Smooth muscle cell (in vitro differentiated cells): Measurements from ENCODE around the gene AFG1L. TPM values are rescaled to one million over a fixed set of nuclear protein-coding genes. Genes with fewer than 3 reads are reported as not detected.

Source experiments
- DNase-seq: peaks from one replicate; lab custom pipeline; 2025; ENCODE audit not compliant: unreplicated experiment; lab: John Stamatoyannopoulos, UW
- H2AFZ ChIP-seq: fragments of 200-600 bp; sonication (generic); 2 replicates; pipeline ENCODE4 v1.6.0; 2016; ENCODE audit warnings: antibody characterized with exemption, low read depth, mild to moderate bottlenecking
- H3F3A ChIP-seq: fragments of 200-600 bp; sonication (generic); 2 replicates; pipeline ENCODE4 v1.6.0; 2017; ENCODE audit warnings: antibody characterized with exemption, low read depth
- H3K27ac ChIP-seq: fragments of 200-600 bp; sonication (generic); 2 replicates; pipeline ENCODE4 v1.5.1; 2016; ENCODE audit warnings: low read depth, mild to moderate bottlenecking
- H3K27me3 ChIP-seq: fragments of 200-600 bp; sonication (generic); 2 replicates; pipeline ENCODE4 v1.6.1; 2016; ENCODE audit warnings: low read depth, mild to moderate bottlenecking
- H3K36me3 ChIP-seq: fragments of 200-600 bp; sonication (generic); 2 replicates; pipeline ENCODE4 v1.5.1; 2016; ENCODE audit warnings: low read depth
- H3K4me1 ChIP-seq: fragments of 200-600 bp; sonication (generic); 2 replicates; pipeline ENCODE4 v1.5.1; 2016; ENCODE audit warnings: low read depth
- H3K4me2 ChIP-seq: fragments of 200-600 bp; sonication (generic); 2 replicates; pipeline ENCODE4 v1.6.0; 2016; ENCODE audit warnings: mild to moderate bottlenecking
- H3K4me3 ChIP-seq: fragments of 200-600 bp; sonication (generic); 2 replicates; pipeline ENCODE4 v1.5.1; 2016; ENCODE audit warnings: mild to moderate bottlenecking
- H3K79me2 ChIP-seq: fragments of 200-600 bp; sonication (generic); 2 replicates; pipeline ENCODE4 v1.6.0; 2016; ENCODE audit warnings: low read depth, mild to moderate bottlenecking
- H3K9ac ChIP-seq: fragments of 200-600 bp; sonication (generic); 2 replicates; pipeline ENCODE4 v1.6.0; 2016; ENCODE audit warnings: low read depth
- H3K9me3 ChIP-seq: fragments of 200-600 bp; sonication (generic); replicated peaks from 2 replicates; pipeline ENCODE4 v1.5.1; 2016; ENCODE audit warnings: low read depth
- H4K20me1 ChIP-seq: fragments of 200-600 bp; sonication (generic); 2 replicates; pipeline ENCODE4 v1.6.0; 2016; ENCODE audit warnings: low read depth
- CTCF ChIP-seq: fragments of 200-600 bp; sonication (generic); IDR thresholded peaks from 2 replicates; pipeline ENCODE4 v1.5.1; 2017; ENCODE audit warnings: borderline replicate concordance, mild to moderate bottlenecking, antibody characterized with exemption; ENCODE audit not compliant: insufficient read depth, poor library complexity, severe bottlenecking
- WGBS: methylation state at CpG from one replicate; pipeline ENCODE4 v1.1.7; 2016; ENCODE audit warnings: low lambda C conversion rate; 5-methylcytosine and 5-hydroxymethylcytosine counted together
- polyA plus RNA-seq: library from polyadenylated mRNA; unstranded; fragments of >200 nt; fragmentation: Nextera tagmentation; extraction: Ambion mirVana; gene quantifications from 2 replicates; pipeline ENCODE4 v1.2.1, GENCODE V29; 2016
- total RNA-seq: library from RNA; depleted of rRNA; stranded (reverse); fragments of >200 nt; gene quantifications from 2 replicates; pipeline ENCODE4 v1.2.3, GENCODE V29; 2014

The AFG1L gene
- total and polyA plus RNA-seq, 2 experiments from 2014 or later: 4.0 to 5.7 TPM

GRCh38 chr6:108561742-108562502 is 267.1 kb downstream of the AFG1L start:
- H3K4me3 ChIP-seq: peak overlapping the region; percentile 100
- H3K27ac ChIP-seq: peak overlapping the region; percentile 85
- H3K9ac ChIP-seq: peak overlapping the region; percentile 99
- no peak overlapping the region for H2AFZ ChIP-seq
- no peak for TF ChIP-seq CTCF
- peaks cover 6% of the 10 kb centered on the region for H3F3A ChIP-seq
- H3K4me1 ChIP-seq: peaks cover 32% of the 10 kb centered on the region
- H3K36me3 ChIP-seq: no peaks in the 10 kb centered on the region
- peaks cover 55% of the 10 kb centered on the region for H4K20me1 ChIP-seq
- no peak for DNase-seq
- no peaks in the 10 kb centered on the region for H3K9me3 ChIP-seq
- peaks cover 54% of the 10 kb centered on the region for H3K79me2 ChIP-seq
- WGBS: 2% methylated on average over 46 of the region's 46 CpGs
- H3K4me2 ChIP-seq: peak overlapping the region; percentile 98
- H3K27me3 ChIP-seq: no peaks in the 10 kb centered on the region

GRCh38 chr6:108562503-108562993 is 267.7 kb downstream of the AFG1L start:
- no peak for DNase-seq
- Histone ChIP-seq H3K4me2 (peak overlapping the region; percentile 98), H3F3A (peaks cover 6% of the 10 kb centered on the region), H3K4me1 (peaks cover 27% of the 10 kb centered on the region), H2AFZ (no peak overlapping the region), H3K9ac (peak overlapping the region; percentile 99), H3K27me3 (no peaks in the 10 kb centered on the region), H3K4me3 (peak overlapping the region; percentile 100), H3K27ac (peak overlapping the region; percentile 85), H3K9me3 (no peaks in the 10 kb centered on the region), H4K20me1 (peaks cover 61% of the 10 kb centered on the region), H3K36me3 (no peaks in the 10 kb centered on the region), H3K79me2 (peaks cover 60% of the 10 kb centered on the region)
- 2% methylated on average over 17 of the region's 17 CpGs for WGBS
- TF ChIP-seq CTCF: no peak

- peaks cover 68% of the 10 kb centered on the region for H4K20me1 ChIP-seq
- H3K4me3 ChIP-seq: peak overlapping the region; percentile 100
- H3K36me3 ChIP-seq: no peaks in the 10 kb centered on the region
- peaks cover 6% of the 10 kb centered on the region for H3F3A ChIP-seq
- no peak for TF ChIP-seq CTCF
- H3K27me3 ChIP-seq: no peaks in the 10 kb centered on the region
- H2AFZ ChIP-seq: no peak overlapping the region
- peak overlapping the region; percentile 98 for H3K4me2 ChIP-seq
- no peaks in the 10 kb centered on the region for H3K9me3 ChIP-seq
- H3K4me1 ChIP-seq: peaks cover 27% of the 10 kb centered on the region
- WGBS: 66% methylated on average over 8 of the region's 8 CpGs
- H3K27ac ChIP-seq: peak overlapping the region; percentile 85
- DNase-seq: no peak
- H3K79me2 ChIP-seq: peaks cover 68% of the 10 kb centered on the region
- H3K9ac ChIP-seq: peak overlapping the region; percentile 99
Observed at GRCh38 chr6:108563292-108563691, 268.4 kb downstream of the AFG1L start.
